Erythroblast (primary cell): Measurements from ENCODE around the gene ZNF277.

Experiments
- DNase-seq, 2 experiments: peaks; one replicate each; lab custom pipeline; 2025; lab: John Stamatoyannopoulos, UW
- GATA1 ChIP-seq: IDR thresholded peaks from 2 replicates; pipeline ENCODE4 v1.6.1; 2011; ENCODE audit warnings: low read depth, mild to moderate bottlenecking, control low read depth, low read length, moderate library complexity
- POLR2A ChIP-seq: IDR thresholded peaks from 2 replicates; pipeline ENCODE4 v1.6.1; 2011; ENCODE audit warnings: mild to moderate bottlenecking, low read length

ZNF277 gene

GRCh38 chr7:112197322-112197721 lies 9.2 kb upstream of the ZNF277 start:
- DNase-seq = no peak

GRCh38 chr7:112199035-112199655 lies 7.3 kb upstream of the ZNF277 start:
- no peak for DNase-seq
- TF ChIP-seq POLR2A (no peak), GATA1 (no peak)

More at GRCh38 chr7:112197322-112197721, 9.2 kb upstream of the ZNF277 start:
- TF ChIP-seq GATA1 (no peak), POLR2A (no peak)

- no peak for DNase-seq
- TF ChIP-seq POLR2A (no peak), GATA1 (no peak)
Measured at GRCh38 chr7:112199672-112200071, 6.8 kb upstream of the ZNF277 start.

- DNase-seq = no peak
- TF ChIP-seq GATA1 = no peak
- TF ChIP-seq POLR2A = no peak
Measured at GRCh38 chr7:112201411-112201810, 5.1 kb upstream of the ZNF277 start.

- TF ChIP-seq GATA1 (no peak), POLR2A (no peak)
- no peak for DNase-seq
Measured at GRCh38 chr7:112201839-112202238, 4.7 kb upstream of the ZNF277 start.

GRCh38 chr7:112202816-112203215 lies 3.7 kb upstream of the ZNF277 start:
- TF ChIP-seq GATA1 (no peak), POLR2A (no peak)
- DNase-seq = peak in 1 of 2 experiments; percentile 26

GRCh38 chr7:112203365-112203739 lies 3.1 kb upstream of the ZNF277 start:
- DNase-seq = no peak
- no peak for TF ChIP-seq GATA1

- TF ChIP-seq GATA1 (no peak), POLR2A (no peak)
- DNase-seq = peak in 1 of 2 experiments; percentile 23
Measured at GRCh38 chr7:112204499-112205342, 1.8 kb upstream of the ZNF277 start.

GRCh38 chr7:112205343-112206237 lies 905 bp upstream of the ZNF277 start:
- TF ChIP-seq POLR2A (no peak), GATA1 (no peak)
- peak; percentile 49 to 51 for DNase-seq

- no peak for DNase-seq
- no peak for TF ChIP-seq GATA1
- TF ChIP-seq POLR2A = no peak
Measured at GRCh38 chr7:112206991-112207592, 597 bp downstream of the ZNF277 start.

- TF ChIP-seq POLR2A (no peak), GATA1 (no peak)
- DNase-seq = no peak
Measured at GRCh38 chr7:112207765-112208164, 1.3 kb downstream of the ZNF277 start.

GRCh38 chr7:112211348-112211907 lies 4.9 kb downstream of the ZNF277 start:
- no peak for TF ChIP-seq GATA1
- no peak for TF ChIP-seq POLR2A

GRCh38 chr7:112212571-112212970 lies 6.1 kb downstream of the ZNF277 start:
- TF ChIP-seq GATA1 = no peak
- no peak for TF ChIP-seq POLR2A
- DNase-seq = peak in 1 of 2 experiments; percentile 24

More at GRCh38 chr7:112211348-112211907, 4.9 kb downstream of the ZNF277 start:
- no peak for DNase-seq
